Activated CD4-positive, alpha-beta T cell treated with anti-CD3 and anti-CD28 coated beads, Interleukin-2, amount 10 ng/mL, durations not matched to agents 7 days and 5 days (primary cell): ENCODE data around the gene MBTD1. TPM values are rescaled to one million over a fixed set of nuclear protein-coding genes. Genes with fewer than 3 reads are reported as not detected.
A peak's percentile ranks its signal among the peaks of the same experiment; 100 is the strongest.
"Not testable (repeated sequence)": the region's sequence is repeated elsewhere in the genome, so short reads cannot be mapped to it uniquely, and the experiment has no call there.

Source experiments
- CTCF ChIA-PET: fragments of 350-600 bp; sonication (Branson Sonifier 250); formaldehyde crosslinking; loops from one replicate; lab custom pipeline; 2021; ENCODE audit warnings: antibody characterized with exemption; lab: Charles Lee
- POLR2A ChIA-PET: fragments of 350-600 bp; sonication (Branson Sonifier 250); formaldehyde crosslinking; loops from one replicate; lab custom pipeline; 2021; ENCODE audit warnings: antibody characterized with exemption; lab: Charles Lee
- DNase-seq: peaks from one replicate; pipeline ENCODE4 v3.0.0-alpha.2; 2020
- H3K27ac Mint-ChIP-seq: one replicate; pipeline ENCODE4 v1.8.0; 2021; ENCODE audit warnings: mild to moderate bottlenecking, moderate library complexity, mixed read lengths
- H3K27me3 Mint-ChIP-seq: one replicate; pipeline ENCODE4 v1.8.0; 2021; ENCODE audit warnings: mixed read lengths
- H3K36me3 Mint-ChIP-seq: one replicate; pipeline ENCODE4 v1.8.0; 2021; ENCODE audit warnings: low read depth, mixed read lengths
- H3K4me1 Mint-ChIP-seq: one replicate; pipeline ENCODE4 v1.8.0; 2021; ENCODE audit warnings: mixed read lengths
- H3K4me3 Mint-ChIP-seq: one replicate; pipeline ENCODE4 v1.8.0; 2021; ENCODE audit warnings: mild to moderate bottlenecking, moderate library complexity, mixed read lengths
- H3K9me3 Mint-ChIP-seq: one replicate; pipeline ENCODE4 v1.8.0; 2021; ENCODE audit warnings: mixed read lengths
- total RNA-seq, 2 experiments: library from RNA; stranded (reverse); gene quantifications; one replicate each; pipeline ENCODE4 v1.2.3, GENCODE V29; 2021

The MBTD1 gene
- total RNA-seq, 2 experiments from 2014 or later, result 13.8 to 14.5 TPM

- ChIA-PET CTCF (no interaction called here), POLR2A (no interaction called here)
- Mint-ChIP-seq H3K4me1 (peaks cover 3% of the 10 kb centered on the region), H3K27me3 (no peaks in the 10 kb centered on the region), H3K27ac (no peak overlapping the region), H3K36me3 (peaks cover 7% of the 10 kb centered on the region), H3K4me3 (no peak overlapping the region), H3K9me3 (no peaks in the 10 kb centered on the region)
- DNase-seq, result no peak
Observed at GRCh38 chr17:51244041-51244440, 15.8 kb downstream of the MBTD1 start.

GRCh38 chr17:51240275-51240674, 19.6 kb downstream of the MBTD1 start:
- no peaks in the 10 kb centered on the region for H3K27me3 Mint-ChIP-seq
- POLR2A ChIA-PET, result no interaction called here
- H3K4me1 Mint-ChIP-seq, result peaks cover 23% of the 10 kb centered on the region
- H3K9me3 Mint-ChIP-seq, result no peaks in the 10 kb centered on the region
- CTCF ChIA-PET, result no interaction called here
- no peak overlapping the region for H3K4me3 Mint-ChIP-seq
- H3K27ac Mint-ChIP-seq, result no peak overlapping the region
- H3K36me3 Mint-ChIP-seq, result peaks cover 9% of the 10 kb centered on the region
- DNase-seq, result no peak

- Mint-ChIP-seq H3K9me3 (no peaks in the 10 kb centered on the region), H3K36me3 (peaks cover 8% of the 10 kb centered on the region), H3K4me1 (peaks cover 25% of the 10 kb centered on the region), H3K27me3 (no peaks in the 10 kb centered on the region), H3K27ac (peak overlapping the region; percentile 48), H3K4me3 (peak overlapping the region; percentile 3)
- CTCF ChIA-PET, result interaction anchor here (1.7 kb wide), 1 partner anchor 15 kb away, joined by 5 read pairs; no protein-coding TSS in a partner anchor
- DNase-seq, result no peak
- POLR2A ChIA-PET, result no interaction called here
Observed at GRCh38 chr17:51238255-51238887, 21.5 kb downstream of the MBTD1 start.

GRCh38 chr17:51234162-51234561, 25.7 kb downstream of the MBTD1 start:
- H3K36me3 Mint-ChIP-seq, result peaks cover 7% of the 10 kb centered on the region
- H3K4me1 Mint-ChIP-seq, result peaks cover 29% of the 10 kb centered on the region
- H3K27ac Mint-ChIP-seq, result no peak overlapping the region
- DNase-seq, result no peak
- ChIA-PET CTCF (no interaction called here), POLR2A (no interaction called here)
- H3K27me3 Mint-ChIP-seq, result no peaks in the 10 kb centered on the region
- no peaks in the 10 kb centered on the region for H3K9me3 Mint-ChIP-seq
- H3K4me3 Mint-ChIP-seq, result no peak overlapping the region

GRCh38 chr17:51231999-51232398, 27.9 kb downstream of the MBTD1 start:
- no peak for DNase-seq
- H3K27ac Mint-ChIP-seq, result no peak overlapping the region
- ChIA-PET POLR2A (no interaction called here), CTCF (no interaction called here)
- H3K27me3 Mint-ChIP-seq, result no peaks in the 10 kb centered on the region
- H3K4me1 Mint-ChIP-seq, result peaks cover 12% of the 10 kb centered on the region
- H3K36me3 Mint-ChIP-seq, result peaks cover 4% of the 10 kb centered on the region
- no peaks in the 10 kb centered on the region for H3K9me3 Mint-ChIP-seq
- H3K4me3 Mint-ChIP-seq, result no peak overlapping the region

GRCh38 chr17:51230306-51230705, 29.5 kb downstream of the MBTD1 start:
- ChIA-PET POLR2A (no interaction called here), CTCF (interaction anchor here (1.1 to 1.2 kb wide), 2 partner anchors 20 to 39 kb away, joined by 3 read pairs; no protein-coding TSS in a partner anchor)
- no peak for DNase-seq

GRCh38 chr17:51229889-51230288, 30.0 kb downstream of the MBTD1 start:
- Mint-ChIP-seq H3K36me3 (peaks cover 2% of the 10 kb centered on the region), H3K4me3 (no peak overlapping the region), H3K27ac (no peak overlapping the region), H3K4me1 (peaks cover 13% of the 10 kb centered on the region), H3K9me3 (no peaks in the 10 kb centered on the region), H3K27me3 (no peaks in the 10 kb centered on the region)
- no peak for DNase-seq
- POLR2A ChIA-PET, result no interaction called here
- CTCF ChIA-PET, result interaction anchor here (1.1 to 1.2 kb wide), 2 partner anchors 20 to 39 kb away, joined by 3 read pairs; no protein-coding TSS in a partner anchor

More at GRCh38 chr17:51230306-51230705, 29.5 kb downstream of the MBTD1 start:
- peaks cover under 1% of the 10 kb centered on the region for H3K36me3 Mint-ChIP-seq
- H3K9me3 Mint-ChIP-seq, result no peaks in the 10 kb centered on the region
- H3K4me3 Mint-ChIP-seq, result no peak overlapping the region
- H3K27ac Mint-ChIP-seq, result no peak overlapping the region
- H3K27me3 Mint-ChIP-seq, result no peaks in the 10 kb centered on the region
- H3K4me1 Mint-ChIP-seq, result peaks cover 11% of the 10 kb centered on the region

GRCh38 chr17:51228161-51228560, 31.7 kb downstream of the MBTD1 start:
- Mint-ChIP-seq H3K27ac (no peak overlapping the region), H3K4me3 (no peak overlapping the region), H3K36me3 (peaks cover 11% of the 10 kb centered on the region), H3K9me3 (no peaks in the 10 kb centered on the region), H3K27me3 (no peaks in the 10 kb centered on the region), H3K4me1 (peaks cover 24% of the 10 kb centered on the region)
- ChIA-PET CTCF (interaction anchor here (0.8 kb wide), 1 partner anchor 187 kb away, joined by 3 read pairs; no protein-coding TSS in a partner anchor), POLR2A (no interaction called here)
- no peak for DNase-seq

GRCh38 chr17:51225523-51225922, 34.3 kb downstream of the MBTD1 start:
- H3K27me3 Mint-ChIP-seq, H3K9me3 Mint-ChIP-seq, POLR2A ChIA-PET, H3K4me3 Mint-ChIP-seq, DNase-seq: not testable (repeated sequence)
- H3K27ac Mint-ChIP-seq, result peak overlapping the region; percentile 27
- H3K36me3 Mint-ChIP-seq, result peaks cover 11% of the 10 kb centered on the region
- peaks cover 20% of the 10 kb centered on the region for H3K4me1 Mint-ChIP-seq
- CTCF ChIA-PET, result interaction anchor here (1.8 kb wide), 1 partner anchor 10 kb away, joined by 5 read pairs; no protein-coding TSS in a partner anchor

- ChIA-PET CTCF (no interaction called here), POLR2A (no interaction called here)
- H3K4me1 Mint-ChIP-seq, result peaks cover 18% of the 10 kb centered on the region
- no peaks in the 10 kb centered on the region for H3K9me3 Mint-ChIP-seq
- H3K27me3 Mint-ChIP-seq, result no peaks in the 10 kb centered on the region
- peaks cover 18% of the 10 kb centered on the region for H3K36me3 Mint-ChIP-seq
- DNase-seq, result no peak
- peak overlapping the region; percentile 41 for H3K27ac Mint-ChIP-seq
- no peak overlapping the region for H3K4me3 Mint-ChIP-seq
Observed at GRCh38 chr17:51224402-51225262, 35.2 kb downstream of the MBTD1 start.

- Mint-ChIP-seq H3K9me3 (no peaks in the 10 kb centered on the region), H3K36me3 (peaks cover 30% of the 10 kb centered on the region), H3K4me1 (peaks cover 17% of the 10 kb centered on the region), H3K27ac (no peak overlapping the region), H3K4me3 (no peak overlapping the region), H3K27me3 (no peaks in the 10 kb centered on the region)
- DNase-seq, result no peak
- ChIA-PET CTCF (no interaction called here), POLR2A (no interaction called here)
Observed at GRCh38 chr17:51221322-51221721, 38.5 kb downstream of the MBTD1 start.

- Mint-ChIP-seq H3K9me3 (no peaks in the 10 kb centered on the region), H3K4me1 (no peaks in the 10 kb centered on the region), H3K27me3 (no peaks in the 10 kb centered on the region), H3K36me3 (peaks cover 24% of the 10 kb centered on the region), H3K4me3 (no peak overlapping the region), H3K27ac (no peak overlapping the region)
- POLR2A ChIA-PET, result no interaction called here
- no peak for DNase-seq
- CTCF ChIA-PET, result no interaction called here
Observed at GRCh38 chr17:51217946-51218345, 41.9 kb downstream of the MBTD1 start.

- Mint-ChIP-seq H3K27me3 (no peaks in the 10 kb centered on the region), H3K4me1 (no peaks in the 10 kb centered on the region), H3K36me3 (peaks cover 30% of the 10 kb centered on the region), H3K27ac (no peak overlapping the region), H3K4me3 (no peak overlapping the region), H3K9me3 (no peaks in the 10 kb centered on the region)
- ChIA-PET POLR2A (no interaction called here), CTCF (no interaction called here)
- no peak for DNase-seq
Observed at GRCh38 chr17:51214920-51215319, 44.9 kb downstream of the MBTD1 start.
